Measurements from ENCODE around the gene BMPR1A.

- TF ChIP-seq POLR2A (IDR thresholded peaks at IDR 0.05) (no peak), CTCF (IDR thresholded peaks at IDR 0.05) (no peak)
Observed at GRCh38 chr10:86960863-86961434, 204.5 kb downstream of the BMPR1A start.
